ENCODE results near the gene BCLAF1. TPM values are rescaled to one million over a fixed set of nuclear protein-coding genes. Genes with fewer than 3 reads are reported as not detected.

Gene BCLAF1
- total and polyA plus RNA-seq, 2 donors (not counting 3 experiments of a cell fraction or from before 2014, with no cell fraction given): 23.4 to 151 TPM

GRCh38 chr6:136312975-136313374 is 23.3 kb upstream of the BCLAF1 start:
- FAIRE-seq (no peak), DNase-seq (ENCODE audit: low read depth, low spot score) (no peak)
- Histone ChIP-seq H3K4me1 (ENCODE audit: control insufficient read depth, extremely low read depth, insufficient read depth, low read length) (no peaks in the 10 kb centered on the region), H3K27ac (ENCODE audit: insufficient read depth, low read depth, low read length) (no peak overlapping the region), H3K9me1 (replicated peaks; ENCODE audit: control insufficient read depth, extremely low read depth, insufficient read depth, low read length) (no peaks in the 10 kb centered on the region), H3K36me3 (ENCODE audit: control insufficient read depth in 2 of 2, extremely low read depth in 1 of 2, insufficient read depth in 2 of 2, low read length in 2 of 2) (no peaks in the 10 kb centered on the region), H3K9me3 (replicated peaks; ENCODE audit: control insufficient read depth, insufficient read depth, low read length) (no peaks in the 10 kb centered on the region), H3K4me3 (replicated peaks in 1 of 3; ENCODE audit: insufficient read depth in 1 of 3, low read depth in 1 of 3, low read length in 3 of 3) (no peak overlapping the region), H3K27me3 (ENCODE audit: control insufficient read depth in 2 of 2, insufficient read depth in 2 of 2, low read length in 2 of 2) (peaks cover 6 to 7% of the 10 kb centered on the region in 2 experiments), H3K4me2 (ENCODE audit: insufficient read depth, low read length) (no peak overlapping the region), H3K79me2 (ENCODE audit: control insufficient read depth, insufficient read depth, low read length) (no peaks in the 10 kb centered on the region), H4K20me1 (replicated peaks; ENCODE audit: control insufficient read depth, extremely low read depth, insufficient read depth, low read length) (no peaks in the 10 kb centered on the region), H2AFZ (ENCODE audit: low read depth, low read length) (no peak overlapping the region), H3K9ac (replicated peaks; ENCODE audit: extremely low read depth, insufficient read depth, low read length) (no peak overlapping the region)
- intact Hi-C loops (cut with micrococcal nuclease): no loop called here
- dilution Hi-C loops (cut with MboI; ENCODE audit: extremely low pct_ligation_motif_present, low sequenced_read_pairs): no loop called here
- TF ChIP-seq, protein P1, sequence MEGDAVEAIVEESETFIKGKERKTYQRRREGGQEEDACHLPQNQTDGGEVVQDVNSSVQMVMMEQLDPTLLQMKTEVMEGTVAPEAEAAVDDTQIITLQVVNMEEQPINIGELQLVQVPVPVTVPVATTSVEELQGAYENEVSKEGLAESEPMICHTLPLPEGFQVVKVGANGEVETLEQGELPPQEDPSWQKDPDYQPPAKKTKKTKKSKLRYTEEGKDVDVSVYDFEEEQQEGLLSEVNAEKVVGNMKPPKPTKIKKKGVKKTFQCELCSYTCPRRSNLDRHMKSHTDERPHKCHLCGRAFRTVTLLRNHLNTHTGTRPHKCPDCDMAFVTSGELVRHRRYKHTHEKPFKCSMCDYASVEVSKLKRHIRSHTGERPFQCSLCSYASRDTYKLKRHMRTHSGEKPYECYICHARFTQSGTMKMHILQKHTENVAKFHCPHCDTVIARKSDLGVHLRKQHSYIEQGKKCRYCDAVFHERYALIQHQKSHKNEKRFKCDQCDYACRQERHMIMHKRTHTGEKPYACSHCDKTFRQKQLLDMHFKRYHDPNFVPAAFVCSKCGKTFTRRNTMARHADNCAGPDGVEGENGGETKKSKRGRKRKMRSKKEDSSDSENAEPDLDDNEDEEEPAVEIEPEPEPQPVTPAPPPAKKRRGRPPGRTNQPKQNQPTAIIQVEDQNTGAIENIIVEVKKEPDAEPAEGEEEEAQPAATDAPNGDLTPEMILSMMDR (IDR thresholded peaks at IDR 0.05; ENCODE audit: extremely low read depth in 1 of 2, insufficient read depth in 1 of 2, low read depth in 1 of 2, low read length in 2 of 2): no peak
- no peak for TF ChIP-seq EZH2 (IDR thresholded peaks at IDR 0.05; ENCODE audit: borderline replicate concordance, low read depth, low read length, severe bottlenecking)
- TF ChIP-seq GATA2 (IDR thresholded peaks at IDR 0.05; ENCODE audit: insufficient read depth, insufficient read length, low read depth, low read length): no peak
- TF ChIP-seq, protein P2, sequence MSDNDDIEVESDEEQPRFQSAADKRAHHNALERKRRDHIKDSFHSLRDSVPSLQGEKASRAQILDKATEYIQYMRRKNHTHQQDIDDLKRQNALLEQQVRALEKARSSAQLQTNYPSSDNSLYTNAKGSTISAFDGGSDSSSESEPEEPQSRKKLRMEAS (IDR thresholded peaks at IDR 0.05; ENCODE audit: insufficient read depth, insufficient read length): no peak
- TF ChIP-seq MYC (IDR thresholded peaks at IDR 0.05; ENCODE audit: low read depth, low read length): no peak
- no peak for TF ChIP-seq POLR2AphosphoS5 (IDR thresholded peaks at IDR 0.05; ENCODE audit: insufficient read depth, low read depth, low read length)
- TF ChIP-seq FOS (IDR thresholded peaks at IDR 0.05; ENCODE audit: borderline replicate concordance, insufficient read depth, low read length): no peak
- BruUV-seq (replicated peaks): no TSS peak
- ChIA-PET POLR2A (no interaction called here), CTCF (interaction anchor here (0.5 kb wide), 1 partner anchor 98 kb away, joined by 3 read pairs; no protein-coding TSS in a partner anchor)

All from endothelial cell of umbilical vein (primary cell).